Progenitor cell of endocrine pancreas (in vitro differentiated cells): ENCODE results near the gene RAC2. TPM values are rescaled to one million over a fixed set of nuclear protein-coding genes. Genes with fewer than 3 reads are reported as not detected.

Source experiments
- DNase-seq: peaks from one replicate; pipeline ENCODE4 v3.0.0; 2021; ENCODE audit warnings: low spot score; ENCODE audit not compliant: unreplicated experiment
- H3K27ac Mint-ChIP-seq: 2 replicates; pipeline ENCODE4 v1.8.0; 2021; ENCODE audit warnings: mild to moderate bottlenecking, moderate library complexity, mixed read lengths
- H3K27me3 Mint-ChIP-seq: 2 replicates; pipeline ENCODE4 v1.8.0; 2021; ENCODE audit warnings: mixed read lengths
- H3K36me3 Mint-ChIP-seq: 2 replicates; pipeline ENCODE4 v1.8.0; 2022; ENCODE audit warnings: mixed read lengths; ENCODE audit not compliant: insufficient read depth
- H3K4me1 Mint-ChIP-seq: 2 replicates; pipeline ENCODE4 v1.8.0; 2021; ENCODE audit warnings: low read depth, mixed read lengths
- H3K4me3 Mint-ChIP-seq: 2 replicates; pipeline ENCODE4 v1.8.0; 2021; ENCODE audit warnings: low read depth, mild to moderate bottlenecking, moderate library complexity, mixed read lengths
- H3K9me3 Mint-ChIP-seq: 2 replicates; pipeline ENCODE4 v1.8.0; 2021; ENCODE audit warnings: low read depth, mixed read lengths
- total RNA-seq: library from RNA; stranded (reverse); gene quantifications from 2 replicates; pipeline ENCODE4 v1.2.1, GENCODE V29; 2021
- TF ChIP-seq, protein P1 (sequence below): fragments of 200-600 bp; sonication (generic); IDR thresholded peaks from one replicate; pipeline ENCODE4 v1.5.0; 2021; ENCODE audit warnings: antibody characterized with exemption, mild to moderate bottlenecking; ENCODE audit not compliant: unreplicated experiment

Gene RAC2
- total RNA-seq, 1 donor from 2014 or later: 1.7 TPM

DNA sequence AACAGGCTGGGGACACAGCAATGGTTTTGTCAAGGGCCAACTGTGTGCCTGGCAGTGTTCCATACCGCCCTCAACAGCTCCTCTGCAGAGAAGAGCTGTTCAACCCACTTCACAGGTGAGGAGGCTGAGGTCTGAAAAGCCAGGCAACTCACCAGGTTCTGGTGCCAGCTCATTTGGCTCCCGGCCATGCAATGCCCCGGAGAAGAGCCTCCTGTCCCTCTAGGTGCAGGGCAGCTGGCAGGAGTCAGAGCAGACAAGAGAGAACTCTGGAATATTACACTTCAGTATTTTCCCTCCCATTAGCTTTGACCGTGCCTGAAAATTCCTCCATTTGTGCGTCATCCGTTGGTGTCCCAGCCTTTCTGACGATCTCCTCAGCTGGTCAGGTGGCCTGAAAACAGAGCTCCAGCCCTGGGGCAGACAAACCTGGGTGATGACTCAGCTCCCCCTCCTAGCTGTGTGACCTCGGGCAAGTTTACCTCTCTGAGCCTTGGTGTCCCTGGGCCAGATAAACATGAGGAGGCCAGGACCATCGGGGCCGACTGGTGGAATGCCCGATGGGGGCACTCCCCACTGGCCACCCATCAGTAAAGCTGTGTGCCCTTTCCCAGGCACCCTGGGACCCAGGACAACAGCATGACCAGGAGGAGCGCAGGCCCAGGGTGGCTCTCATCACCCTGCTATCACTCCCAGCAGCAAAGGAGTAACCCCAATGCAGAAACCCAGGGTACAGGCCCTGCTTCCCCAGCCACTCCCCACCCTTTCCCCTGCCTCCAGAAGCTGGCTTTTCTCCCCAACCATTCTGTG is 46.4 kb downstream of the RAC2 start:
- H3K9me3 Mint-ChIP-seq: peaks cover 8% of the 10 kb centered on the region
- H3K36me3 Mint-ChIP-seq: peaks cover 8% of the 10 kb centered on the region
- peaks cover 11% of the 10 kb centered on the region for H3K4me1 Mint-ChIP-seq
- no peaks in the 10 kb centered on the region for H3K27me3 Mint-ChIP-seq
- DNase-seq: no peak
- TF ChIP-seq, protein P1, sequence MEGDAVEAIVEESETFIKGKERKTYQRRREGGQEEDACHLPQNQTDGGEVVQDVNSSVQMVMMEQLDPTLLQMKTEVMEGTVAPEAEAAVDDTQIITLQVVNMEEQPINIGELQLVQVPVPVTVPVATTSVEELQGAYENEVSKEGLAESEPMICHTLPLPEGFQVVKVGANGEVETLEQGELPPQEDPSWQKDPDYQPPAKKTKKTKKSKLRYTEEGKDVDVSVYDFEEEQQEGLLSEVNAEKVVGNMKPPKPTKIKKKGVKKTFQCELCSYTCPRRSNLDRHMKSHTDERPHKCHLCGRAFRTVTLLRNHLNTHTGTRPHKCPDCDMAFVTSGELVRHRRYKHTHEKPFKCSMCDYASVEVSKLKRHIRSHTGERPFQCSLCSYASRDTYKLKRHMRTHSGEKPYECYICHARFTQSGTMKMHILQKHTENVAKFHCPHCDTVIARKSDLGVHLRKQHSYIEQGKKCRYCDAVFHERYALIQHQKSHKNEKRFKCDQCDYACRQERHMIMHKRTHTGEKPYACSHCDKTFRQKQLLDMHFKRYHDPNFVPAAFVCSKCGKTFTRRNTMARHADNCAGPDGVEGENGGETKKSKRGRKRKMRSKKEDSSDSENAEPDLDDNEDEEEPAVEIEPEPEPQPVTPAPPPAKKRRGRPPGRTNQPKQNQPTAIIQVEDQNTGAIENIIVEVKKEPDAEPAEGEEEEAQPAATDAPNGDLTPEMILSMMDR: no peak
- H3K27ac Mint-ChIP-seq: peak overlapping the region; percentile 62
- peak overlapping the region; percentile 81 for H3K4me3 Mint-ChIP-seq

DNA sequence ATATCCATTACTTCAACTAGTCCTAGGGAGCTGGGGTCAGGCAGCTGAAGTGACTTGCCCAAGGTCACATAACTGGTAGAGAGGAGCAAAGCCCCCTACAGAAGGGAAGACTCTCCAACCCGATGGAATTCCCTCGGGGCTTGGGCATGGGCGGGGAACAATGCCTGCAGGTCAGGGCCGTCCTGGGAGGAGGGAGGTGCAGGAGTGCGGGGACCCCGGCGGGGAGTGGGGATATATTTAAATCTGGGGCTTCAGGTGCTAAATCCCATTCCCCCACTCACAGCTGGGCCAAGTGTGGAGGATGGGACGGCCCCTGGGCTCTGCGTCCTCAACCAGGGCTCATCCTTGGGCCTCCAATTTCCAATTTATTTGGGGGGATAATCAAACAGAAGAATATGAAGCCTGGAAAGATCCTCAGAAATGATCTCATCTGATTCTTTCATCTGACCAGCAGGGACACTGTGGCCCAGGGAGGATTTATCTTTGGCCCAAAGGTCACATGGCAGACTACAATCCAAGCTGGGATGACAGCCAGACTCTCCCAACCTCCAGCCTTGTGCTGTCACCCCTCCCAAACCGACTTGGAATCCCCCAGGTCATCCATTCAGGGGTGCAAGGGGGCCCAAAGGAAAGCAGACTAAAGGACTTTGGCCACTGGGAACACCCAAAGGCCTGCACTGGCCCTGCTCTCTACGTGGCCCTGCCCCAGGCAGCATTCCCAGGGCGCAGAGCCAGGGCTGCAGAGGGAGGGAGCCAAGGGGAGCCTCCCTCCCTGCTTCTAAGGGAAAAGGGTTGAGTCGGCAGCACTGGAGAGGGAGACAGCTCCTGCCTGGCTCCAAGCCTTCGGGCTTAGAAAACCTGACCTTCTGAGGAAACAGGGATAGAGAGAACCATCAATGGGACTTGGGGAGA is 47.3 kb downstream of the RAC2 start:
- Mint-ChIP-seq H3K9me3 (peaks cover 14% of the 10 kb centered on the region), H3K4me1 (peaks cover 11% of the 10 kb centered on the region), H3K27me3 (no peaks in the 10 kb centered on the region), H3K4me3 (peak overlapping the region; percentile 9), H3K36me3 (peaks cover 9% of the 10 kb centered on the region), H3K27ac (no peak overlapping the region)
- no peak for DNase-seq
- TF ChIP-seq, protein P1: no peak

DNA sequence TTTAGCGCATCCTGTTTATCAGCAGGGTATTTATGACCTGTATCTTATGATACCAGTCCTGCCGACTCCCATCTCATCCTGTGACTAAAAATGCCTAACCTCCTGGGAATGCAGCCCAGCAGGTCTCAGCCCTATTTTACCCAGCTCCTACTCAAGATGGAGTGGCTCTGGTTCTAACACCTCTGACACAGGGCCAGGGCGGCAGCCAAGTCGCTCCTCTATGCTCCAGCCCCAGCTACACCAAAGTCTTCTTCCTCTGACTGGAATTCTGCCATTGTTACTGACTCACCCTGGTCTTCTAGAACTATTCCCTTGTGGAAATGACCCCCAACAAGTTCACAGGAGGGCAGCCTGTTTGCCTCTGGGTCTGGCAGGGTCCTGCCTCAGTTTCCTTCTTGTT is 48.1 kb downstream of the RAC2 start:
- peaks cover 11% of the 10 kb centered on the region for H3K4me1 Mint-ChIP-seq
- H3K27me3 Mint-ChIP-seq: no peaks in the 10 kb centered on the region
- DNase-seq: no peak
- H3K9me3 Mint-ChIP-seq: peaks cover 14% of the 10 kb centered on the region
- H3K27ac Mint-ChIP-seq: no peak overlapping the region
- TF ChIP-seq, protein P1: no peak
- no peak overlapping the region for H3K4me3 Mint-ChIP-seq
- H3K36me3 Mint-ChIP-seq: peaks cover 9% of the 10 kb centered on the region

DNA sequence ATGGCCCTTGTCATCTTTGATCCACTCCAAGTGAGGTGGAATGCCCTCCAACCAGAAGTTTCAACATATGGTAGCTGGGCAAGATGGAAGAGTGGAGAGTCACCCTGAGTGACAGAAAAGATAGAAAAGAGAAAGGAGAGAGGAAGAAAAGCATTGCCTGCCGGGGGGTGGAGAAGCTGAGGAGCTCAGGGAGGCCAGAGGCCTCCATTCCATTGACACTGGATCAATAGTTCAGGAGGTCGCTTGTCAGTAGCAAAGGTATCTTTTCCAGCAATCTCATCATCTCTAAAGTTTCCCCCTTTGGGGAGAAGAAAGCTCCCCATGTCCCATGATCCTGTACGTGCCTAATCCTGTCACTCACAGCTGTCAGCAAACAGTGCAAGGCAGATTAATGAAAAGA is 49.3 kb downstream of the RAC2 start:
- Mint-ChIP-seq H3K4me3 (no peak overlapping the region), H3K4me1 (peaks cover 16% of the 10 kb centered on the region), H3K9me3 (peaks cover 18% of the 10 kb centered on the region), H3K27me3 (no peaks in the 10 kb centered on the region), H3K27ac (no peak overlapping the region), H3K36me3 (peaks cover 12% of the 10 kb centered on the region)
- DNase-seq: no peak
- TF ChIP-seq, protein P1: no peak

DNA sequence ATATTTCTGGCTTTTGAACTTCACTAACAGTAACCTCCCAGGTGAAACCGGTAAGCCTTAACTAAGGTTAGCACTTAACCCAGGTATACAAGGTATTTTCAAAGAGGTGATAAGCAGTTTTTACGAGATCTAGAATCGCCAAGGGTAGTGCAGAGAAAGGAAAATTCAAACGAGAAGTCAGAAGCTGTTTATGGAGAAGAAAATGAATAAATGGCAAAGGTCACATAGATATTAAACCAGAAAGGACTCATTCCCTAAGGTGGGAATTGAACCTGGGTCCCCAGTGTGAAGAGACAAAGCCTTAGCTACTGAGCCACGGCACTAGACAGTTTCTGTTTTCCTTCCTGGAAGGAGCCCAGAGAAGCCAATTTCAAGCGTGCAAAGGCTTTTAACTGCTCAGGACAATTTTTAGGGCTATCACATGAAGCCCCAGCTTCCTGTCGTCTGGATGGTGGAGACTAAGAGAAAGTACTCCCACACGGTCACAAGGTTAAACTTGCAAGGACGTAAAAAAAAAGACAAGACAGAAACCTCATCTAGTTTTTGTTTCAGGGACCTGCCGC is 50.4 kb downstream of the RAC2 start:
- Mint-ChIP-seq H3K27me3 (no peaks in the 10 kb centered on the region), H3K9me3 (peaks cover 18% of the 10 kb centered on the region), H3K27ac (no peak overlapping the region), H3K4me3 (no peak overlapping the region), H3K36me3 (peaks cover 12% of the 10 kb centered on the region), H3K4me1 (peaks cover 25% of the 10 kb centered on the region)
- TF ChIP-seq, protein P1: no peak
- DNase-seq: no peak
